Mucosa of rectum (tissue), 2 donors: ENCODE measurements around the gene PRM2.

Experiments used
- H3K27ac ChIP-seq, 2 donors: one replicate each; pipeline ENCODE4 v1.7.0; 2013; ENCODE audit warnings: inconsistent platforms in 2 of 2, low read depth in 2 of 2, low read length in 2 of 2
- H3K27me3 ChIP-seq, 2 donors: one replicate each; pipeline ENCODE4 v1.7.0; 2013; ENCODE audit warnings: low read length in 2 of 2; ENCODE audit not compliant: control insufficient read depth in 2 of 2, insufficient read depth in 2 of 2
- H3K36me3 ChIP-seq, 2 donors: one replicate each; pipeline ENCODE4 v1.7.0; 2013; ENCODE audit warnings: low read length in 2 of 2; ENCODE audit not compliant: control insufficient read depth in 2 of 2, insufficient read depth in 2 of 2
- H3K4me1 ChIP-seq, 2 donors: one replicate each; pipeline ENCODE4 v1.7.0; 2013; ENCODE audit warnings: low read length in 2 of 2, mild to moderate bottlenecking in 1 of 2; ENCODE audit not compliant: control insufficient read depth in 2 of 2, insufficient read depth in 2 of 2
- H3K4me3 ChIP-seq, 2 donors: one replicate each; pipeline ENCODE4 v1.7.0; 2013; ENCODE audit warnings: low read length in 2 of 2
- H3K9ac ChIP-seq, 2 donors: one replicate each; pipeline ENCODE4 v1.7.0; 2013; ENCODE audit warnings: low read length in 2 of 2, low read depth in 1 of 2, mild to moderate bottlenecking in 1 of 2
- H3K9me3 ChIP-seq, 2 donors: one replicate each; pipeline ENCODE4 v1.7.0; 2013; ENCODE audit warnings: low read length in 2 of 2; ENCODE audit not compliant: control insufficient read depth in 2 of 2
- donor health status: healthy.
- donor health status: Normal muscosa, but diverticular disease.

The PRM2 gene, protein sequence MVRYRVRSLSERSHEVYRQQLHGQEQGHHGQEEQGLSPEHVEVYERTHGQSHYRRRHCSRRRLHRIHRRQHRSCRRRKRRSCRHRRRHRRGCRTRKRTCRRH

DNA sequence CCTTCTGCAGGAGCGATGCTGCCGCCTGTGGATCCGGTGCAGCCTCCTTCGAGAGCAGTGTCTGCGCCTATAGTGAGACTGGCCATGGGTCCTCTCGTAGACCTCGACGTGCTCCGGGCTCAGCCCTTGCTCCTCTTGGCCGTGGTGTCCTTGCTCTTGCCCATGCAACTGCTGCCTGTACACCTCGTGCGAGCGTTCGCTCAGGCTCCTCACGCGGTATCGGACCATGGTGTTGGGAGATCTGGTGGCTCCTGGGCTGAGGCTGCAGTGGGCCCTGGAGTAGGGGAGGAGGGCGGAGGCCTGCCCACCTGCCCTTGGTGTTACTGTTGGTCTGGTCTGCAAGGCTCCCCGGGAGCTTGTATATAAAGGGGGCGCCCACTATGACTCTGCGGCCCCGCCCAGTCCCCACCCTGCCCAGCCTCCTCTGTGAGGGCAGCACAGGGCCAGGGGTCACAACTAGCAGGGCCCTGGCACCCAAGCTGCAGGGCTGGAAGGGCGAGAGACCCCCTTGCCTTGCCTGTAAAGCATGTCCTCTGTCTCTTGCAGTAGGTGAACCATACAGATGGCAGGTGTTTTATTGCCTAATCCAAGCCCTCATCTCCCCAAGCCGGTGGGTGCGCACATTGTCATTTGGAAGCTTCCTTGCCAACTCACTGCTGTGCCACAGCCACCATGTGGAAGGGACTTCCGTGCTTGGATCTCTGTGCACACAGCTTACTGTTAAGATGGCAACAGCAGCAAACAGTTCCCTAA is at the start of gene PRM2:
Gene PRM2, minus strand, starts transcription at position 338 of the 753 bp plus-strand sequence. Its CDS starts 110 bp downstream, at position 228.
- Histone ChIP-seq H3K9ac (no peak within 1 kb of the TSS), H3K4me3 (no peak within 1 kb of the TSS), H3K27ac (no peak within 1 kb of the TSS), H3K27me3 (no peaks in the 10 kb centered on the region), H3K36me3 (no peaks in the 10 kb centered on the region), H3K4me1 (peaks cover 0 to 3% of the 10 kb centered on the region in 2 donors), H3K9me3 (peaks cover 0 to 3% of the 10 kb centered on the region in 2 donors)

DNA sequence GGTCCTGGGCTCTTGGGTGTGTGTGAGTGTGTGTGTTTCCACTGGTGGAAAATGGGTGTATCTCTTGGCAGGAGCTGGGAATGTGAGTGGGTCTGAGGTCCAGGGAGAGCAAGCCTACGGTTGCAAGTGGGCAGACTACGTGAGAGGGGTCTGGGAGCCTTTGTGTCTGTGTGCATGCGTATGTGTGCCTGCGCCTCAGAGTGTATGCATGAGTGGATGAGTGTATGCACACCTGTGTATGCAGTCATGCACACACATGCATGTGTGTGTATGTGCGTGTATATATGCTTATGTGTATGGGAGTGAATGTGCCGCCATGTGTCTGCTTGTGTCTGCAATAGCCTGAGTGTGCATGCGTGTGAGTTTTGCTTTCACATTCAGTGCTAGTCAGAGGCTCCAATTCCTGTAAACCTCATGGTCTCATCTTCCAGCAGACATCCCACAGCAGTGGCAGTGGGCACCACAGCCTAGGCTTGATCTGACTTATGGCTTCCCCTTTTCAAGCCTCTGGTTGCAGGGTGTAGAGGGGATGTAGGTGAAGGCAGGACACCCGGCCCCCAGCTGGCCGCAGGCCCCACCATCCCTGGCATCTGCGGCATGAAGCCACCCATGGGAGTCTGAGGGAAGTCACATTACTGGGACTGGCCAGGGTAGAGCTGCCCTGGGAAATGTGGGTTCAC is 49.3 kb upstream of the PRM2 start:
- no peak overlapping the region for H3K9ac ChIP-seq
- H3K9me3 ChIP-seq: no peaks in the 10 kb centered on the region
- peak overlapping the region in 1 of 2 donors; percentile 38 for H3K27ac ChIP-seq
- no peaks in the 10 kb centered on the region for H3K27me3 ChIP-seq
- H3K4me3 ChIP-seq: no peak overlapping the region
- peaks cover 7 to 12% of the 10 kb centered on the region in 2 donors for H3K4me1 ChIP-seq
- no peaks in the 10 kb centered on the region for H3K36me3 ChIP-seq

DNA sequence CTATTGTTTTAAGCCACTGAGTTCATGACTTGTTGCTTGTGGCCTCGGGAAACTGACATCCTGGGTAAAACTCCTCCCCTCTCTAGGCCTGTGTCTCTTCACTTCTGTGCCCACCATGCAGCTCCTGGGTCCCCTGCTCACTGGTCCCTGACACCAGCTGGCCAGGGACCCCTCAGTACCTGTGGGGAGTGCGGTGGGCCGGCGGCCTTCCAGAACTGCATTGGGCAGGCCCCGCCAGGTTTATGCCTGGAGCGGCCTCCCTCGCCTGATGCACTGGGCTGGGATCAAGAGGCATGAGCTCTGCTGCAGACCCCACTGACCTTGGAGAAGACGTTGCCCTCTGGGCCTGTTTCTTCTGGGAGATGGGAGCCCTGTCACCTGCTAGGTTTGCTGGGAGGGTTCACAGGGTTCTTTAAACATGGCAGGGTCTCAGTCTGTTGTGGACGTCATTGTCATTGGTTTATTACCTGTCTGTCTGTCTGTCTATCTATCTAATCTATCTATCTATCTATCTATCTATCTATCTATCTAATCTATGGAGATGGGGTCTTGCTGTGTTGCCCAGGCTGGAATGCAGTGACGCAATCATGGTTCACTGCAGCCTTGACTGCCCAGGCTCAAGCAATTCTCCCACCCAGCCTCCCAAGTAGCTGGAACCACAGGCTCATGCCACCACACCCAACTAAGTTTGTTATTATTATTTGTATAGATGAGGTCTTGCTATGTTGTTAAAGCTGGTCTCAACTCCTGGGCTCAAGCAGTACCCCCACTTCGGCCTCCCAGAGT is 47.5 kb upstream of the PRM2 start:
- H3K4me3 ChIP-seq: no peak overlapping the region
- H3K9me3 ChIP-seq: no peaks in the 10 kb centered on the region
- no peak overlapping the region for H3K27ac ChIP-seq
- H3K36me3 ChIP-seq: no peaks in the 10 kb centered on the region
- H3K9ac ChIP-seq: no peak overlapping the region
- no peaks in the 10 kb centered on the region for H3K27me3 ChIP-seq
- peaks cover 7 to 11% of the 10 kb centered on the region in 2 donors for H3K4me1 ChIP-seq

DNA sequence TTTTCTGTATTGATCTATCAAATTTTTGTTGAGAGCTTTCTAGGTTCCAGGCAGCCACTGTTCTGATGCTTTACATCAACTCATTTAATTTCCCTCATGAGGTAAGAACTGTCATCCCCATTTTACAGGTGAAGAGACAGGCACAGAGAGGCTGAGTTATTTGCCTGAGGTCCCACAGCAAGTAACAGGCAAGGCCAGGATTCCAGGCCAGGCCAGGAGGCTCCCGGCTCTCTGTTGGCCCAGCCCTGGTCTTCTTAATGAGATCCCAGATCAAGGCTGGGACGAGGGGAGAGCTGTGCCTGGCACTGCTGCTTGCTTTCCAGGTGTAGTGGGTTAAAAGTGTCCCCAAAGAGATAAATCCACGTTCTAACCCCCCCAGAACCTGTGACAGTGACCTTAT is 46.5 kb upstream of the PRM2 start:
- H3K27ac ChIP-seq: no peak overlapping the region
- no peak overlapping the region for H3K9ac ChIP-seq
- H3K4me1 ChIP-seq: peaks cover under 1 to 5% of the 10 kb centered on the region in 2 donors
- no peak overlapping the region for H3K4me3 ChIP-seq
- no peaks in the 10 kb centered on the region for H3K27me3 ChIP-seq
- H3K9me3 ChIP-seq: no peaks in the 10 kb centered on the region
- H3K36me3 ChIP-seq: no peaks in the 10 kb centered on the region

DNA sequence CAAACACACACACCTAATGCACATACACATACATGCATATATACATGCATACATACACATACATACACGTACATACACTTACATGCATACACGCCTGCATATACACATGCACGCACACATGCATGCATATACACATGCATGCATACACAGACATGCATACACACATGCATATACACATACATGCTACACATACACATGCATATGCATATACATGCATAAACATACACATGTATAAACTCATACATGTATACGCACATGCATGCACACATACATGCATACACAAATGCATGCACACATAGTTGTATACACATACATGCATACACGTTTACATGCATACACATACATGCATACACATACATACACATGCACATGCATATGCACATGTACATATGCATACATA is 45.4 kb upstream of the PRM2 start:
- Histone ChIP-seq H3K9ac (no peak overlapping the region), H3K36me3 (no peaks in the 10 kb centered on the region), H3K27ac (no peak overlapping the region), H3K4me1 (peaks cover 0 to 5% of the 10 kb centered on the region in 2 donors), H3K27me3 (no peaks in the 10 kb centered on the region), H3K9me3 (no peaks in the 10 kb centered on the region), H3K4me3 (no peak overlapping the region)

DNA sequence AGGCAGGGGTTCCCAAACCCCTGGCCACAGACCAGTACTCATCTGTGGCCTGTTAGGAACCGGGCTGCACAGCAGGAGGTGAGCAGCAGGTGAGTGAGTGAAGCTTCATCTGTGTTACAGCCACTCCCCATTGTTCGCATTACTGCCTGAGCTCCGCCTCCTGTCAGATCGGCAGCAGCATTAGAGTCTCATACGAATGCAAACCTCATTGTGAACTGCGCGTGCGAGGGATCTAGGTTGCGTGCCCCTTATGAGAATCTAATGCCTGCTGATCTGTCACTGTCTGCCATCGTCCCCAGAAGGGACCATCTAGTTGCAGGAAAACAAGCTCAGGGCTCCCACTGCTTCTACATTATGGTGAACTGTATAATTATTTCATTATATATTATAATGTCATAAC is 43.9 kb upstream of the PRM2 start:
- no peak overlapping the region for H3K27ac ChIP-seq

DNA sequence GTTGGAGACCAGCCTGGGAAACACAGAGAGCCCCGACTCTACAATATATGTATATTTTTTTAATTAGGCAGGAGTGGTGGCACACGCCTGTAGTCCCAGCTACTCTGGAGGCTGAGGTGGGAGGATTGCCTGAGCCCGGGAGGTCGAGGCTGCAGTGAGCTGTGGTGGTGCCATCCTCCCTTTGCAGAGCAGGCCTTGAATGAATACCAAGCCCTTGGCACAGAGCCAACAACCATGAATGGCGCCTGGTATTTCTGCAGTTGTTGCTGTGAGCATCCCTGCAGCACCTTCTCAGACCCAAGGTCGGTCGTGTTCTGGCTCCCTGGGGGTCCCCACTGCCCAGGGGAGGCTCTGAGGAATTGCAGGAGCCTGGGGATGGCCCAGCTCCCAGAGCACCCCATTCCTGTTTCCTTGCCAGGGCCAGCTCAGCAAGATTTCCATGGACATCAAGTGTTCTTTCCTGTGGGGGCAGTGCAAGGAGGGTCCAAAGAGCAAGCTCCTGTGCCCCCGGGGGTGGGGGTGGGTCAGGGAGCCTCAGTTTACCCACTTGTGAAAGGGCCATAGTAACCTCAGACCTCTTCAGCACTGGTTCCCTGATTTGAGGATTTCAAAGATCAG is 43.4 kb upstream of the PRM2 start:
- Histone ChIP-seq H3K36me3 (no peaks in the 10 kb centered on the region), H3K4me3 (no peak overlapping the region), H3K9ac (no peak overlapping the region), H3K4me1 (no peaks in the 10 kb centered on the region), H3K27ac (no peak overlapping the region), H3K27me3 (no peaks in the 10 kb centered on the region), H3K9me3 (no peaks in the 10 kb centered on the region)

More for the DNA sequence above, 43.9 kb upstream of the PRM2 start:
- Histone ChIP-seq H3K27me3 (no peaks in the 10 kb centered on the region), H3K9me3 (no peaks in the 10 kb centered on the region), H3K9ac (no peak overlapping the region), H3K4me3 (no peak overlapping the region), H3K36me3 (no peaks in the 10 kb centered on the region), H3K4me1 (no peaks in the 10 kb centered on the region)

DNA sequence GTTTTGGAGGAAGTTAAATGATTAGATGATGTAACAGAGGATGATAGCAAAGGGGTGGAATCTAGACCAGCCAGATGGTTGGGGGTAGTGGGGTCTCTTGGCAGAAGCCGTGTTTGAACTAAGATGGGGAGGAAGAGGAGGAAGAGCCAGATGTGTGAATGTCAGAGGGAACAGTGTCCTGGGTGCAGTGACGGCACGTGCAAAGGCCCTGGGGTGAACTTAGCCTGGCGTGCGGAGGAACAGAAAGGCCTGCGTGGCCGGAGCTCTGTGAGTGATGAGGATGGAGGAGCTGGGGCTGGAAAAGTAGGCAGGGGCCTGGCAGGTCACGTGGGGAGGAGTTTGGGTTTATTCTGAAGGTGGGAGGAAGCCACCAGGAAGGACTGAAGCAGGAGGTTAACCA is 42.5 kb upstream of the PRM2 start:
- Histone ChIP-seq H3K9ac (no peak overlapping the region), H3K27me3 (no peaks in the 10 kb centered on the region), H3K36me3 (no peaks in the 10 kb centered on the region), H3K4me1 (no peaks in the 10 kb centered on the region), H3K9me3 (no peaks in the 10 kb centered on the region), H3K27ac (no peak overlapping the region), H3K4me3 (no peak overlapping the region)

DNA sequence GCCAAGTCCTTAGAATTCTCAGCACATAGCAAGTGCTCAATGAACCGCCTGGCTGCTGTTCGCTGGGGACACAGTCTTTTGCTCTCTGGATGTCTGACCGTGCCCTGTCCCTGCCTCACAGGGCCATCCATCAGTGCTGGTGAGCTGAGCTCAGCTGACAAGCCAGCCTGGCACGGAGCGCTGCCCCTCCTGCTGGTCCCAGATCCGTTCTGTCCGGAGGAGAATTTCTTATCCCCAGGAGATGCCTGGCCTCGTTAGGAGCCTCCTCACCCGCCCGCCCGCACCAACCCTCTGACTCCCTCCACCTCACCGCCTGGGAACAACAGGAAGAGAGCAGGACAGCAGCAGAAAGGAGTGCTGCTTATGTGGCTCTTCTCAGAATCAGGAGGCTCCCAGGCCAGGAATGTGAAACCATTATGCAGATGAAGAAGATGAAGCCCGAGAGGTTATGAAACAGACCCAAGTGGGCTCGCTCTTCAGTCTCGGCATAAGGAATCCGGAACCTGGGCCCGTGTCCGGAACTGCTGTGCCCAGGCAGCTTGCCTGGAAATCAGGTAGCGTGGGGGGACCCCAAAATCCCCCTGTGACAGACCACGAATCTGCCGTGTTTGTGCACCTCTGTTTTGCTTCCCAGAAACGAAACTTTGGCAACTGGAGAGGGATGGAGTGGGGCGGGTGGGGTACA is 40.2 kb upstream of the PRM2 start:
- no peak overlapping the region for H3K4me3 ChIP-seq
- no peak overlapping the region for H3K9ac ChIP-seq
- H3K27me3 ChIP-seq: no peaks in the 10 kb centered on the region
- no peaks in the 10 kb centered on the region for H3K36me3 ChIP-seq
- no peaks in the 10 kb centered on the region for H3K9me3 ChIP-seq
- H3K27ac ChIP-seq: no peak overlapping the region
- H3K4me1 ChIP-seq: peaks cover 4 to 13% of the 10 kb centered on the region in 2 donors
